LNCAP (cell line): Measurements from ENCODE around the gene BCAS1.

ENCODE experiments used
- TF ChIP-seq, protein P1 (sequence below): fragments of 450-650 bp; IDR thresholded peaks from 2 replicates; pipeline ENCODE4 v1.5.1; 2017; ENCODE audit warnings: mild to moderate bottlenecking

BCAS1 gene

DNA sequence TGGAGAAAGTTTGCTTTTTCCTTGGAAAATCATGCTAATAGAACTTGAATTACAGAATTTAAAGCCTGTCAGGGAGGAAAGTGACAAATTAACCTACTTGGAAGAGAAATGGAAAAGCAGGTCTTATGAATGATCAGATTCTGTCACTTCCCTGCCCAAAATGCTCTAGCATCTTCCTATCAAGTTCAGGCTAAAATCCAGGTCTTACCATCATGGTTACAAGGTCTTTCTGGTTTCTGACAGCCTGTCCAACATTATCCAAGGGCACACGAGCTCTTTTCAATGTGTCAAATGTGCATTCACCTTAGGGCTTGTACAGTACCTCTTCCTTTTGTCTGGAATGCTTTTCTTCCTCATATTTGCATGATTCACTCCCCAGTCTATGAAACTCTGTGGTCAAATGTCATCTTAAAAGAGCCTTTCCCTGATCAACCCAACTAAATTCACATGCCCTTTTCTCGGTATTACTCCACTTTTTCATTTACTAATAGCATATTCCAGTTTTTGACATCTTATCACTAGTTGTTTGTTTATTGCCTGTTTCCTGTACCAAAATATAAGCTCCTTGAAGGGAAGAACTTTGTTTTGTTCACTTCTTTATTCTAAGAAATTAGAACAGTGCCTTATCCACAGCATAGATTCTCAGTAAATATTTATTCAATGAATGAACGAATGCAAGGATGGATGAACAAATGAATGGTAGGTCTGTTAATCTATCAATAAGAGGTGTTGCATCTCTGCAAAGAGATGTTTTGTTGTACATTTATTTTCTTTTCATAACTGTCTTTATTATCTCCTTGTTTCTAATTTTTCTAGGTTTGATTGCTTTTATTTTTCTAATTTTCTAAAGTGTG, 139.5 kb downstream of the BCAS1 start:
- TF ChIP-seq, protein P1, sequence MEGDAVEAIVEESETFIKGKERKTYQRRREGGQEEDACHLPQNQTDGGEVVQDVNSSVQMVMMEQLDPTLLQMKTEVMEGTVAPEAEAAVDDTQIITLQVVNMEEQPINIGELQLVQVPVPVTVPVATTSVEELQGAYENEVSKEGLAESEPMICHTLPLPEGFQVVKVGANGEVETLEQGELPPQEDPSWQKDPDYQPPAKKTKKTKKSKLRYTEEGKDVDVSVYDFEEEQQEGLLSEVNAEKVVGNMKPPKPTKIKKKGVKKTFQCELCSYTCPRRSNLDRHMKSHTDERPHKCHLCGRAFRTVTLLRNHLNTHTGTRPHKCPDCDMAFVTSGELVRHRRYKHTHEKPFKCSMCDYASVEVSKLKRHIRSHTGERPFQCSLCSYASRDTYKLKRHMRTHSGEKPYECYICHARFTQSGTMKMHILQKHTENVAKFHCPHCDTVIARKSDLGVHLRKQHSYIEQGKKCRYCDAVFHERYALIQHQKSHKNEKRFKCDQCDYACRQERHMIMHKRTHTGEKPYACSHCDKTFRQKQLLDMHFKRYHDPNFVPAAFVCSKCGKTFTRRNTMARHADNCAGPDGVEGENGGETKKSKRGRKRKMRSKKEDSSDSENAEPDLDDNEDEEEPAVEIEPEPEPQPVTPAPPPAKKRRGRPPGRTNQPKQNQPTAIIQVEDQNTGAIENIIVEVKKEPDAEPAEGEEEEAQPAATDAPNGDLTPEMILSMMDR = no peak

DNA sequence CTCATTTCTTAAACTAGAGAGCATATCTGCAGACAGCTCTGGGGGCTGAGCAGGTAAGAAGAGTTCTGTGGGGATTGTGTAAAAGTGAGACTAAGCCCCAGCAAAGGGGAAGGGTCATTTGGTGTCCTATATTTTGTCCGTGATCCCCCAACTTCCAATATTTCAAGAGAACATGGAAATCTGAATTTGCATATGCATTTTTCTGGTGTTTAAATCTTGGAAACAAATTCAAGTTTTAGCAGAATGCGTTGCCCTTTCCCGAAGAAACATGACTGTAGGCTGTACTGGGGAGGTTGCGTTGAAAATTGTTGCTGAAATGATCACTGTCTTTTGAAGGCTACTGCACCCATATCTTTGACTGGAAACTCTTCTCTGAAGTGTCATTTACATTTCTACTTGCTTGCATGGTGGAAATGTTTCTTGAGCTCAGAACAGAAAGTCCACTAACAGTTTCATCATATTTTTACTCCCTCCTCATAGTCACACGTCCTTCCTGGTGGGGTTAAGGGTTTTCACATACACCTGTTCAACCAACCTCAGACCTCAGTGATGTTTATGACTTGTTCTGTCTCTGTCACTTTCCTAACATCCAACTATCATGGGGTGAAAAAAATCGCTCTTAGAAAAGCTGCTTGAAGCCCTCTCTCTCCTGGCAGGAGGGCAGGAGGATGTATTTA, 140.3 kb downstream of the BCAS1 start:
- TF ChIP-seq, protein P1 = no peak

DNA sequence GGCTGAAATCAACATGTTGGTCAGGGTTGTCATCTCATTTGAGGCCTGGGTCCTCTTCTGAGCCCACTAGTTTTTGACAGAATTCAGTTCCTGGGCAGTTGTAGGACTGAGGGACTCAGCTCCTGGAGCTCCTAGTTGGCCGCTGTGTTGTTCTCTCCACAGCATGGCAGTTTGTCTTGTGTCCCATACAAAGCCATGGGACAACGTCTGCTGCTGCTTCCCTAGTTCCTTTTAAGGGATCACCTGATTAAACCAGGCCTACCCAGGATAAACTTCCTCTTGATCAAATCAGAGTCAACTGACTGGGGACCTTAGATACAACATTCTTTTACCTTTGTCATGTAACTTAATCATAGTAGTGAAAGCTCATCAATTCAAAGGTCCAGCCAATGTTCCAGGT, 141.0 kb downstream of the BCAS1 start:
- TF ChIP-seq, protein P1 = no peak

DNA sequence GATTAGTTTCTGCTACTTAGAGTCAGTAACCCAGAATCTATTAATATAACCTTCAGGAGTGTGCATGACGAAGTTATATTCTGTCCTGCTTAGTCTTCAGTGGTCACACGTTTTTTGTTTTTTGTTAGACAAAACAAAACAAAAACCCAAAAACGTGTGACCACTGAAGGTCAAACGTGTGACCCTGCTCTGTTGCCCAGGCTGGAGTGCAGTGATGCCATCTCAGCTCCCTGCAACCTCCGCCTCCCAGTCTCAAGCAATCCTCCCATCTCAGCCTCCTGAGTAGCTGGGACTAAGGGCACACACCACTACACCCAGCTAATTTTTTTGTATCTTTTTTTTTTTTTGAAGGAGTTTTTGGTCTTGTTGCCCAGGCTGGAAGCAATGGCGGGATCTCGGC, 142.4 kb downstream of the BCAS1 start:
- TF ChIP-seq, protein P1 = no peak

DNA sequence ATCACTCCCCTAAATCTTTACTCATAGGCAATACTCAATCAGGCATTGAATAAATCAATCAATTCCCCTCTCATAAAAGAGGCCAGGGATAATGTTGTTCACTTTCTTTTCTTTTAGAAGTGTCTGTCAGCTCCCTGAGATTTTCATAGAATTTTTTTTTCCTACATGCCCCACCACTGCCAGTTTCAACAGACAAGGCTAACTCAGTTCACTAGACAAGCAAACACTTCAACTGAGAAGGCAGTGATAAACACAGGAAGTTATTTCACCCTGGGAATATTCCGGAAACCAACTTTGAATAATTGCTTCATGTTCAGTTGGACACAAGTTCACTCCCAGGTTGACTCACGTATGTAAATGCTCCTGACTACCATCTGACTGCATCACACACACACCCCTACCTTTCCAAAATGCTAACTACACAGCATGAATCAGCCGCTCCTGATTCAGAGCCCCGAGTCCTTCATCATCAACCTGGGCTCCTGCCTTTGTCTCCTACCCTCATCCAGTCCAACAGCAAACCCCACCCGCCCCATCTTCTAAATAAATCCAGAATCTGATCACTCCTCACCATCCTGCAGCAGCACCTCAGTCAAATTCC, 143.9 kb downstream of the BCAS1 start:
- TF ChIP-seq, protein P1 = no peak

DNA sequence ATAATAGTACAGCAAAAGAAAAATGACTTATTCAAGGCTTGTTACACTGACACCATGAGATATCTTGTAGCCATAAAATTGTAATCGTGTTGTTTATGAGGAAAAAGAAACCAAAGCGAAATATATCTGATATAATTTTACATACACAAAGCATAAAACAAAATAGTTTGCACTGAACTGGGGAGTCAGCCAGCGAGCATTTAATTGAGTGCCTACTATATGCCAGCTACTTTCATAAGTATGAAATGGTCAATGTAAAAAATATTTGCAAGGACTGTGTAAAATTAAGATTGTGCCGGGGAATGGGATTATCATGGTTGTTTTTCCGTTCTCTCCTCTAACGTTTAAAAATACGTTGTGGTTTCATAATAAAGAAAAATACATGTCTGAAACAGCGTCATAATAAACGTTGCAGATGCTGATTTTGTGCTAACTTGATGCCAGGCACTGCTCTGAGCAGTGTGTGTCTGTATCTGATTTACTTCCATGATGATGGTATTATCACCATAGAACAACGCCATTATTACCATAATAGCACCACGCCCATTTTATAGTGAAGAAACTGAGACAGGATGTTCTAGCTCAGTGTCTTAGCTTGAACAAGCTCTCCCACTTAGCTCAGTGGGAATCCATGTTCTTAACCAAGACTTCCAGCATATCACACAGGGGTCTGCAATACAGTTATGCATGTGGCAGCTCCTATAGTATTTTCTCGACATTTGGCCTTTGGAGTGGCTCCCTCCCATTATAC, 144.6 kb downstream of the BCAS1 start:
- TF ChIP-seq, protein P1 = no peak

DNA sequence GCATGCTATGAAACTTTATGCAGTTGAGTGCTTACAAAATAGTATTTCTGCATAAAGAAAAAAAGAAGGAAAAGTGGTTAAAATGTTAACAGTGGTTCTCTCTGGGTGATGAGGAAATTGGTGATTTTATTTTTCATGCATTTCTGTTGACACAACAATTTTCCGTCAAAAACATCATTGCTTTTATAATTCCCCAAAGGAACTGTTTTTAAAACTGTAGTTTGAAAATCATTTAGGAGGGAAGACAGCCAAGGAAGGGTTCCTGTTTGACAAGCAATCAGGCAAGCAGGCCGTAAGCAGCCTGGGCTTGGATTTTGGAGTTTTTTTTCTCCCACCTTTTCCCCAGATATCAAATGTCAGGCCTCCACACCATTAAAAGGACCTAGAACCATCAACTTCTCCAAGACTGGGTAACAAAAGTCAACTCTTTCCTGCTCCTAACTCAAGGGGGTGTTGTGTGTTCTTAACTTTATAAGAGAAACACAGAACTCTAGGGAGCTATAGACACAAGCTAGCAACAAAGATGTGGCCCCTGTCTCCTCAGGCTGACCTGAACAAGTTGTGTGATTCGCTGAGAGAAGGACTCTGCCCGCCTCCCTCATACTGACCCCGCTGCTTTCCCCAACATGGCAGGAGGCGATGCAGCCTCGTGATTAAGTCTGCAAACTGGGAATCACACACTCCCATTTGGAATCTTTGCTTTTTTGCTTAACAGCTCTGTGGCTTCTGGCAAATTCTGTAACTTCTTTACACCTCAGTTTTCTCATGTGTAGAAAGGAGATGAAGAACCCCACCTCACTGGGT, 146.6 kb downstream of the BCAS1 start:
- TF ChIP-seq, protein P1 = no peak
